ENCODE measurements around the gene KRTAP6-2. TPM values are rescaled to one million over a fixed set of nuclear protein-coding genes. Genes with fewer than 3 reads are reported as not detected.

KRTAP6-2 gene
- total RNA-seq (not detected), polyA plus RNA-seq (not detected)
- long read RNA-seq, donor 1, result 0 reads
- long read RNA-seq, donor 2, result 0 reads
- long read RNA-seq, donor 3, result 0 reads
- long read RNA-seq, donor 4, result 0 reads
- long read RNA-seq, donor 5, result 0 reads

DNA sequence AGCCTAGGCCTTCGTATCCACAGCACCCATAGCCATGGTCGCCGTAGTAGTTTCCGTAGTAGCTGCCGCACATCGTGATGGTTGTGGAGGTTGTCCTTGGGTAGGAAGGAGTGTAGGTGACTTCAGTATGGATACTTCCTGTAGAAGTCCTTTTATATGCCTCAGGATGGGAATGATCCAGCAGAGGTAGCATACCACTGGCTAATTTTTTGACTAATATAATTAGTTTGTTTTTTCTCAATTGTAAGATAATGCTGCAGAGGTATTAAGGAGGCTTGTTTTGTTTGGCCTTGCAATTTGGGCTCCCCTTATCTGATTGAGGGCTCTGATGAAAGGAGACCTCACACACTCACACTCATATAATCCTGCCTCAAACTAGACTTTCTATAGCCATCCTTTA is at the start of gene KRTAP6-2:
TSS of gene KRTAP6-2 (minus strand) at position 101 of the 400 bp plus-strand sequence. CDS start at position 73, 28 bp downstream.
- Histone ChIP-seq H3K4me3 (no peak within 1 kb of the TSS), H3K9me3 (ENCODE audit: control insufficient read depth in 4 of 4, insufficient read depth in 3 of 4, low read length in 3 of 4) (no peaks in the 10 kb centered on the region), H3K36me3 (ENCODE audit: control insufficient read depth in 4 of 4, insufficient read depth in 4 of 4, low read length in 4 of 4) (no peaks in the 10 kb centered on the region), H3K9ac (ENCODE audit: insufficient read depth in 1 of 2, low read length in 2 of 2) (no peak within 1 kb of the TSS), H3K27me3 (ENCODE audit: control insufficient read depth in 3 of 3, insufficient read depth in 3 of 3, low read length in 2 of 3) (no peaks in the 10 kb centered on the region), H3K4me1 (ENCODE audit: control insufficient read depth in 5 of 5, insufficient read depth in 5 of 5, low read length in 5 of 5) (no peaks in the 10 kb centered on the region), H3K27ac (ENCODE audit: low read depth in 1 of 2, low read length in 1 of 2) (no peak within 1 kb of the TSS)
- WGBS, 2 donors, result 95 to 99% methylated on average over 6 of the region's 6 CpGs
- ATAC-seq (ENCODE audit: insufficient read depth, low FRiP score) (no peak), DNase-seq (no peak)
- TF ChIP-seq CTCF (IDR thresholded peaks at IDR 0.05; ENCODE audit: control extremely low read depth, extremely low read depth), result no peak

DNA sequence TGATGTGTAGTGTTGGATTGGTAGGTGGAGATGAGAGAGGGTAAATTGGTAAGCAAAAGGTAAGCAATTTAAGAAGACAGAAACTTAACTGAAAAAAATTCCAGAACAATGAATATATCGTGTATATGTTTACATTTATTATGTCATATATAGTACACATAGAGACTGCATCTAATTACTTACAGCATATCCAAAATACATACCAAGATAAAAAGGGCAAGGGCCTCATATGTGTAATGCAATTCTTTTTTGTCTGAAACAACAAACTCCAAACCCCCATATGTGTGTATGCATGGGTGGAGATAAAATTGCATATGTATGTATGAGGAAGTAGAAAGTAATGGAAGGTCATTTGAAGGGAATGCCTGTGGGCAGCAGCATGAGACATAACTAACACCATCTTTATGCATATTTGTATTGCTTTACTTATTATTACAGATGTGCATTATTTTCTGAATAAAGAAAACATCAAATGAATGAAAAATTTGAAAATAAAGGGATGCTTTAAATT is 48.3 kb upstream of the KRTAP6-2 start:
- no peaks in the 10 kb centered on the region for H3K4me1 ChIP-seq (ENCODE audit: control insufficient read depth in 5 of 5, insufficient read depth in 5 of 5, low read length in 5 of 5)
- ATAC-seq (ENCODE audit: insufficient read depth, low FRiP score) (no peak), DNase-seq (no peak)
- WGBS, 2 donors, result 65 to 79% methylated on average over 1 of the region's 1 CpG
- no peaks in the 10 kb centered on the region for H3K9me3 ChIP-seq (ENCODE audit: control insufficient read depth in 4 of 4, insufficient read depth in 3 of 4, low read length in 3 of 4)
- TF ChIP-seq CTCF (IDR thresholded peaks at IDR 0.05; ENCODE audit: control extremely low read depth, extremely low read depth), result no peak
- H3K27me3 ChIP-seq (ENCODE audit: control insufficient read depth in 3 of 3, insufficient read depth in 3 of 3, low read length in 2 of 3), result no peaks in the 10 kb centered on the region
- H3K4me3 ChIP-seq, result no peak overlapping the region
- H3K36me3 ChIP-seq (ENCODE audit: control insufficient read depth in 4 of 4, insufficient read depth in 4 of 4, low read length in 4 of 4), result no peaks in the 10 kb centered on the region
- no peak overlapping the region for H3K27ac ChIP-seq (ENCODE audit: low read depth in 1 of 2, low read length in 1 of 2)
- H3K9ac ChIP-seq (ENCODE audit: insufficient read depth in 1 of 2, low read length in 2 of 2), result no peak overlapping the region

DNA sequence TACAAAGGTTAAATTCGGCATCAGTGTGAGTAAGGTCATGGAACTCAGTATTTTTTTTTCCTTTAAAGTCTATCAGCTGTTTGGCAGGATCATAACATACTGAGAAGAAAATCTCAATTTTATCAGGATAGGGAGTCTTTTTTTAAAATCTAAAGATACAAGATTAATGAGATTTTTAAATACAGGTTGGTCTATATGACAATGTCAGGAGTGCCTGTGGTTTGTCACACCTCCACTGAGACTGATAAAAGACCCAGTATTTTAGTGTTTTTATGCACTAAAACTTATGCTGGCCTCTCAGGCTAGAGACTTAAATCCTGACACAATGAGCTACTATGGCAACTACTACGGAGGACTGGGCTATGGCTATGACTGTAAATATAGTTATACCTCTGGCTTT is 43.9 kb upstream of the KRTAP6-2 start, which contains the start of gene KRTAP20-3:
TSS of gene KRTAP20-3 (plus strand) at position 301 of the 400 bp plus-strand sequence.
- Histone ChIP-seq H3K4me3 (no peak within 1 kb of the TSS), H3K27ac (ENCODE audit: low read depth in 1 of 2, low read length in 1 of 2) (no peak within 1 kb of the TSS), H3K27me3 (ENCODE audit: control insufficient read depth in 3 of 3, insufficient read depth in 3 of 3, low read length in 2 of 3) (no peaks in the 10 kb centered on the region), H3K9me3 (ENCODE audit: control insufficient read depth in 4 of 4, insufficient read depth in 3 of 4, low read length in 3 of 4) (no peaks in the 10 kb centered on the region), H3K36me3 (ENCODE audit: control insufficient read depth in 4 of 4, insufficient read depth in 4 of 4, low read length in 4 of 4) (no peaks in the 10 kb centered on the region), H3K9ac (ENCODE audit: insufficient read depth in 1 of 2, low read length in 2 of 2) (no peak within 1 kb of the TSS), H3K4me1 (ENCODE audit: control insufficient read depth in 5 of 5, insufficient read depth in 5 of 5, low read length in 5 of 5) (no peaks in the 10 kb centered on the region)
- DNase-seq, result no peak
- 86 to 97% methylated on average over 2 of the region's 2 CpGs for WGBS, 2 donors
- TF ChIP-seq CTCF (IDR thresholded peaks at IDR 0.05; ENCODE audit: control extremely low read depth, extremely low read depth), result no peak
- ATAC-seq (ENCODE audit: insufficient read depth, low FRiP score), result no peak

GRCh38 chr21:30638686-30639085 is 40.0 kb upstream of the KRTAP6-2 start:
- DNase-seq, result no peak
- 64 to 79% methylated on average over 3 of the region's 3 CpGs for WGBS, 2 donors
- no peak for TF ChIP-seq CTCF (IDR thresholded peaks at IDR 0.05; ENCODE audit: control extremely low read depth, extremely low read depth)
- no peaks in the 10 kb centered on the region for H3K4me1 ChIP-seq (ENCODE audit: control insufficient read depth in 5 of 5, insufficient read depth in 5 of 5, low read length in 5 of 5)
- H3K9me3 ChIP-seq (ENCODE audit: control insufficient read depth in 4 of 4, insufficient read depth in 3 of 4, low read length in 3 of 4), result no peaks in the 10 kb centered on the region
- H3K27me3 ChIP-seq (ENCODE audit: control insufficient read depth in 3 of 3, insufficient read depth in 3 of 3, low read length in 2 of 3), result no peaks in the 10 kb centered on the region
- H3K27ac ChIP-seq (ENCODE audit: low read depth in 1 of 2, low read length in 1 of 2), result no peak overlapping the region
- no peak overlapping the region for H3K4me3 ChIP-seq
- H3K9ac ChIP-seq (ENCODE audit: insufficient read depth in 1 of 2, low read length in 2 of 2), result no peak overlapping the region
- ATAC-seq (ENCODE audit: insufficient read depth, low FRiP score), result no peak
- no peaks in the 10 kb centered on the region for H3K36me3 ChIP-seq (ENCODE audit: control insufficient read depth in 4 of 4, insufficient read depth in 4 of 4, low read length in 4 of 4)

All from lung (tissue), 16 donors.